Lower leg skin (tissue), 3 donors: ENCODE data around the gene CEP192.
"Not testable (repeated sequence)": the region's sequence is repeated elsewhere in the genome, so short reads cannot be mapped to it uniquely, and the experiment has no call there.

Experiments used
- CTCF ChIP-seq, 3 donors: fragments of 450-650 bp; IDR thresholded peaks; one replicate each; pipeline ENCODE4 v1.5.1; 2016; ENCODE audit warnings: antibody characterized with exemption in 3 of 3, mild to moderate bottlenecking in 3 of 3, moderate library complexity in 2 of 3
- POLR2A ChIP-seq, 2 donors: fragments of 450-650 bp; IDR thresholded peaks; one replicate each; pipeline ENCODE4 v1.6.1; 2016 to 2017; ENCODE audit warnings: antibody characterized with exemption in 2 of 2, mild to moderate bottlenecking in 1 of 2, moderate library complexity in 1 of 2

- not testable (repeated sequence) for TF ChIP-seq CTCF, POLR2A (IDR thresholded peaks at IDR 0.05)
These were observed 11.1 kb upstream of the CEP192 start for GRCh38 chr18:12980065-12980464.
